Neuronal stem cell (in vitro differentiated cells): Measurements from ENCODE around the gene USP32.

Experiments
- DNase-seq: peaks from one replicate; pipeline ENCODE4 v3.0.0-alpha.2; 2013; ENCODE audit warnings: low spot score
- H2AFZ ChIP-seq: one replicate; pipeline ENCODE4 v1.6.1; 2013; ENCODE audit warnings: mild to moderate bottlenecking, low read length, inconsistent platforms
- H2AK5ac ChIP-seq: 2 replicates; pipeline ENCODE4 v1.6.1; 2013; ENCODE audit warnings: low read depth, mild to moderate bottlenecking, inconsistent platforms, low read length, moderate library complexity, mixed read lengths
- H2BK120ac ChIP-seq: 2 replicates; pipeline ENCODE4 v1.6.1; 2013; ENCODE audit warnings: low read depth, mild to moderate bottlenecking, inconsistent platforms, low read length, moderate library complexity, mixed read lengths
- H2BK12ac ChIP-seq: one replicate; pipeline ENCODE4 v1.6.1; 2013; ENCODE audit warnings: low read length, inconsistent platforms
- H2BK15ac ChIP-seq: 2 replicates; pipeline ENCODE4 v1.6.1; 2013; ENCODE audit warnings: mild to moderate bottlenecking, low read length, inconsistent platforms, mixed read lengths
- H2BK5ac ChIP-seq: one replicate; pipeline ENCODE4 v1.6.1; 2013; ENCODE audit warnings: inconsistent platforms, mild to moderate bottlenecking, low read length, moderate library complexity
- H3K14ac ChIP-seq: one replicate; pipeline ENCODE4 v1.6.1; 2013; ENCODE audit warnings: low read length, inconsistent platforms
- H3K18ac ChIP-seq: 2 replicates; pipeline ENCODE4 v1.6.1; 2013; ENCODE audit warnings: low read length, inconsistent platforms
- H3K23ac ChIP-seq: 2 replicates; pipeline ENCODE4 v1.6.1; 2013; ENCODE audit warnings: low read depth, mild to moderate bottlenecking, mixed read lengths, low read length, inconsistent platforms; ENCODE audit not compliant: poor library complexity
- H3K27ac ChIP-seq: replicated peaks from 3 replicates; pipeline ENCODE4 v1.5.1; 2013; ENCODE audit warnings: low read length, inconsistent platforms
- H3K27me3 ChIP-seq, 3 experiments: 2 replicates each; pipeline ENCODE4 v1.6.1; 2013; ENCODE audit warnings: low read length in 3 of 3, mild to moderate bottlenecking in 2 of 3, inconsistent platforms in 1 of 3, low read depth in 1 of 3, mixed read lengths in 1 of 3, moderate library complexity in 1 of 3; ENCODE audit not compliant: control insufficient read depth in 3 of 3, insufficient read depth in 3 of 3
- H3K36me3 ChIP-seq, 2 donors: replicated peaks in 1 of 2; 2 replicates each; pipeline ENCODE4 v1.6.1; 2013; ENCODE audit warnings: low read length in 2 of 2; ENCODE audit not compliant: control insufficient read depth in 2 of 2, insufficient read depth in 2 of 2
- H3K4ac ChIP-seq: 2 replicates; pipeline ENCODE4 v1.6.1; 2013; ENCODE audit warnings: inconsistent platforms, mild to moderate bottlenecking, low read length, moderate library complexity
- H3K4me1 ChIP-seq, 2 donors: 1 replicate in 1 of 2; 2 replicates in 1 of 2; pipeline ENCODE4 v1.6.1; 2013; ENCODE audit warnings: low read length in 2 of 2, low read depth in 1 of 2; ENCODE audit not compliant: control insufficient read depth in 2 of 2, insufficient read depth in 1 of 2
- H3K4me2 ChIP-seq: one replicate; pipeline ENCODE4 v1.6.1; 2013; ENCODE audit warnings: mild to moderate bottlenecking, low read length, inconsistent platforms; ENCODE audit not compliant: insufficient read depth, poor library complexity, severe bottlenecking
- H3K4me3 ChIP-seq, 2 donors: 2 replicates each; pipeline ENCODE4 v1.5.1; 2013; ENCODE audit warnings: low read length in 2 of 2, mild to moderate bottlenecking in 2 of 2, inconsistent platforms in 1 of 2, moderate library complexity in 1 of 2
- H3K79me1 ChIP-seq: one replicate; pipeline ENCODE4 v1.6.1; 2013; ENCODE audit warnings: low read depth, mild to moderate bottlenecking, inconsistent platforms, low read length, moderate library complexity
- H3K9ac ChIP-seq: one replicate; pipeline ENCODE4 v1.6.1; 2013; ENCODE audit warnings: mild to moderate bottlenecking, low read depth, low read length, inconsistent platforms; ENCODE audit not compliant: poor library complexity
- H3K9me3 ChIP-seq, 2 donors: replicated peaks in 1 of 2; 2 replicates each; pipeline versions ENCODE3 to v1.6.1; 2013; ENCODE audit warnings: low read length in 2 of 2, mild to moderate bottlenecking in 2 of 2, inconsistent platforms in 1 of 2, low read depth in 1 of 2, mixed read lengths in 1 of 2, moderate library complexity in 1 of 2; ENCODE audit not compliant: control insufficient read depth in 2 of 2, insufficient read depth in 1 of 2
- H4K8ac ChIP-seq: one replicate; pipeline ENCODE4 v1.6.1; 2013; ENCODE audit warnings: low read depth, mild to moderate bottlenecking, inconsistent platforms, low read length, moderate library complexity
- H4K91ac ChIP-seq: one replicate; pipeline ENCODE4 v1.6.1; 2013; ENCODE audit warnings: low read length, low read depth, mild to moderate bottlenecking, inconsistent platforms; ENCODE audit not compliant: poor library complexity
- WGBS, 2 donors: extraction: QIAGEN DNeasy Blood & Tissue Kit; methylation state at CpG; one replicate each; pipeline ENCODE4 v1.1.7; 2013; ENCODE audit warnings: missing lambda C conversion rate in 2 of 2, mixed read lengths in 1 of 2; ENCODE audit not compliant: insufficient read length in 2 of 2, insufficient replicate concordance in 1 of 2; ENCODE audit errors: extremely low coverage in 2 of 2; 5-methylcytosine and 5-hydroxymethylcytosine counted together

USP32 gene

GRCh38 chr17:60135151-60135950 is 256.6 kb downstream of the USP32 start:
- H3K23ac ChIP-seq: no peak overlapping the region
- H3K4me2 ChIP-seq: peak overlapping the region; percentile 75
- peak overlapping the region; percentile 86 for H3K18ac ChIP-seq
- no peak overlapping the region for H4K8ac ChIP-seq
- peaks cover 0 to 3% of the 10 kb centered on the region in 2 donors for H3K9me3 ChIP-seq
- H3K36me3 ChIP-seq: peaks cover 0 to 15% of the 10 kb centered on the region in 2 donors
- peaks cover 14 to 28% (median 25%) of the 10 kb centered on the region in 3 experiments for H3K27me3 ChIP-seq
- H3K79me1 ChIP-seq: no peaks in the 10 kb centered on the region
- H2BK120ac ChIP-seq: no peak overlapping the region
- H3K4ac ChIP-seq: no peak overlapping the region
- peak overlapping the region; percentile 87 for H3K4me3 ChIP-seq
- no peak overlapping the region for H2AK5ac ChIP-seq
- peak; percentile 81 for DNase-seq
- no peak overlapping the region for H4K91ac ChIP-seq
- no peak overlapping the region for H2BK15ac ChIP-seq
- no peak overlapping the region for H3K14ac ChIP-seq
- H3K27ac ChIP-seq: no peak overlapping the region
- H2AFZ ChIP-seq: peak overlapping the region; percentile 97
- no CpG with 5 or more reads among the region's 54 CpGs for WGBS, 2 donors
- H2BK5ac ChIP-seq: no peak overlapping the region
- peak overlapping the region; percentile 93 for H3K9ac ChIP-seq
- no peak overlapping the region for H2BK12ac ChIP-seq
- peaks cover 10 to 15% of the 10 kb centered on the region in 2 donors for H3K4me1 ChIP-seq

DNA sequence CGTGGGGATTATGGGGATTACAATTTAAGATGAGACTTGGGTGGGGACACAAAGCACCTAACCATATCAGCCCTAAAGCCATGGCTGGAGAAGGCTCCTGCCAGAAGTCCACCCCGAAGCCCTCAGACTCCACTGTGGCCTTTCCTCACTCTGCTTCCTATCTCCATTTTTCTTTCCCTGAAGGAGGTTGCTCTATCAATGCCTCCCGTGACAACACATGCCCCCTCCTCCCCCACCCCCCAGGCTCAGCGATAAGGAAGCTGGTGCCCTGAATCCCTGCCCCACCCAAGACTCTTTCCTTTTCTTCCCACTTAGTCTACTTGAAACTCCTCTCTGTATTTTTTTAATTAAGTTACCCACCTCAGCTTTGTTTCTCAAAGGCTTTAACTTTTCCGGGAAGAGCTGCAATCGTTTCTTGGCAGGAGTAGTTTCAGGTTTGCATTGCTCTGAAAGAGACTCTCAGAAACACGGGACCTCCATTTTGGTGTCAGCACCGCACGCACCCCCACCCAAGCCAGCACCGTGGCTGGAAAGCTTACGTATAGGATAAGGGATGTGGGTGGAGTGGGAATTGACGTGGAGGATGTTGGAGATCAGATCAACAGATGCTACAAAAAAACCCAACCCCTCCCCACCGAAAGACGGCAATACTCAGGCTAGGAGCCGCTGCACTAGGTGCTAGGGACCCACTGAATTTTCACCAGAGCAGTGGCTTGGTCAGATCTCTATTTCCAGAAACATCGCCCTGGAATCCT is 257.4 kb downstream of the USP32 start:
- H2AK5ac ChIP-seq: no peak overlapping the region
- no peak overlapping the region for H4K8ac ChIP-seq
- H2BK5ac ChIP-seq: no peak overlapping the region
- peaks cover 8 to 15% of the 10 kb centered on the region in 2 donors for H3K4me1 ChIP-seq
- no peak overlapping the region for H3K27ac ChIP-seq
- no peak overlapping the region for H2BK120ac ChIP-seq
- no peak overlapping the region for H3K4ac ChIP-seq
- no peak overlapping the region for H2BK12ac ChIP-seq
- H4K91ac ChIP-seq: no peak overlapping the region
- H3K27me3 ChIP-seq: peaks cover 11 to 20% (median 18%) of the 10 kb centered on the region in 3 experiments
- no peaks in the 10 kb centered on the region for H3K9me3 ChIP-seq
- H3K4me2 ChIP-seq: peak overlapping the region; percentile 75
- H3K23ac ChIP-seq: no peak overlapping the region
- H3K36me3 ChIP-seq: peaks cover 0 to 15% of the 10 kb centered on the region in 2 donors
- H2BK15ac ChIP-seq: no peak overlapping the region
- H3K79me1 ChIP-seq: no peaks in the 10 kb centered on the region
- no peak for DNase-seq
- peak overlapping the region; percentile 87 for H3K4me3 ChIP-seq
- H3K14ac ChIP-seq: no peak overlapping the region
- no CpG with 5 or more reads among the region's 16 CpGs for whole genome bisulfite sequencing, 2 donors
- H2AFZ ChIP-seq: peak overlapping the region; percentile 97
- H3K9ac ChIP-seq: no peak overlapping the region
- no peak overlapping the region for H3K18ac ChIP-seq

- no CpG with 5 or more reads among the region's 3 CpGs for WGBS, 2 donors
- no peak overlapping the region for H3K18ac ChIP-seq
These were observed 261.5 kb downstream of the USP32 start for GRCh38 chr17:60130466-60130865.

DNA sequence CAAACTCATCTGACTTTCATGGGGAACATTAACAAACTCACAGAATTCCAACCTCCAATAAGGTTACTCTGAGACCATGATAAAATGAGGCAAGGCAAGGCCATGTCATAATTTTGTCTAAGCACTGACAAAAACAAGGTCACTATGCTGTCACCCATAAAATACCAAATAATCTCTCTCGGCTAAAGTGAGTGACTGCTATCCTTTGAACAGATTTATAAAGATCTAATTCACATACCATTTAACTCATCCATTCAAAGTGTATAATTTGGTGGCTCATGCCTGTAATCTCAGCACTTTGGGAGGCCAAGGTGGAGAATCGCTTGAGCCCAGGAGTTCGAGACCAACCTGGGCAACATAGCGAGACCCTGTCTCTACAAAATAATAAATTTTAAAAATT is 262.8 kb downstream of the USP32 start:
- Histone ChIP-seq H3K9me3 (no peaks in the 10 kb centered on the region), H2BK120ac (no peak overlapping the region), H2BK5ac (no peak overlapping the region), H3K36me3 (peaks cover 0 to 15% of the 10 kb centered on the region in 2 donors), H3K79me1 (no peaks in the 10 kb centered on the region), H4K8ac (no peak overlapping the region), H4K91ac (no peak overlapping the region), H3K14ac (no peak overlapping the region), H2BK12ac (no peak overlapping the region), H2AFZ (no peak overlapping the region), H3K23ac (no peak overlapping the region), H3K4me2 (no peak overlapping the region), H2BK15ac (no peak overlapping the region), H3K27me3 (no peaks in the 10 kb centered on the region), H3K18ac (no peak overlapping the region), H3K4me3 (no peak overlapping the region), H3K4ac (no peak overlapping the region), H3K9ac (no peak overlapping the region), H3K27ac (no peak overlapping the region), H3K4me1 (peaks cover under 1 to 9% of the 10 kb centered on the region in 2 donors), H2AK5ac (no peak overlapping the region)
- no CpG with 5 or more reads among the region's 4 CpGs for WGBS, 2 donors
- no peak for DNase-seq

More at GRCh38 chr17:60130466-60130865, 261.5 kb downstream of the USP32 start:
- H3K9me3 ChIP-seq: no peaks in the 10 kb centered on the region
- no peak overlapping the region for H3K4me2 ChIP-seq
- H2BK15ac ChIP-seq: no peak overlapping the region
- H3K27ac ChIP-seq: no peak overlapping the region
- H3K14ac ChIP-seq: no peak overlapping the region
- H4K91ac ChIP-seq: no peak overlapping the region
- H3K36me3 ChIP-seq: peaks cover 0 to 15% of the 10 kb centered on the region in 2 donors
- DNase-seq: no peak
- H3K4me1 ChIP-seq: peaks cover 5 to 13% of the 10 kb centered on the region in 2 donors
- H2BK120ac ChIP-seq: no peak overlapping the region
- no peak overlapping the region for H2BK12ac ChIP-seq
- no peak overlapping the region for H2AFZ ChIP-seq
- H3K23ac ChIP-seq: no peak overlapping the region
- H3K9ac ChIP-seq: no peak overlapping the region
- H2AK5ac ChIP-seq: no peak overlapping the region
- no peak overlapping the region for H4K8ac ChIP-seq
- no peaks in the 10 kb centered on the region for H3K27me3 ChIP-seq
- H2BK5ac ChIP-seq: no peak overlapping the region
- no peaks in the 10 kb centered on the region for H3K79me1 ChIP-seq
- no peak overlapping the region for H3K4ac ChIP-seq
- H3K4me3 ChIP-seq: no peak overlapping the region
